HG02571 (cell line): Measurements from ENCODE around the gene KDM1B.

Experiments used
- ATAC-seq: cut with Tn5 transposase; IDR thresholded peaks from one replicate; pipeline ENCODE4 v1.9.1; 2021; ENCODE audit warnings: mild to moderate bottlenecking, moderate library complexity; ENCODE audit not compliant: unreplicated experiment

The KDM1B gene

DNA sequence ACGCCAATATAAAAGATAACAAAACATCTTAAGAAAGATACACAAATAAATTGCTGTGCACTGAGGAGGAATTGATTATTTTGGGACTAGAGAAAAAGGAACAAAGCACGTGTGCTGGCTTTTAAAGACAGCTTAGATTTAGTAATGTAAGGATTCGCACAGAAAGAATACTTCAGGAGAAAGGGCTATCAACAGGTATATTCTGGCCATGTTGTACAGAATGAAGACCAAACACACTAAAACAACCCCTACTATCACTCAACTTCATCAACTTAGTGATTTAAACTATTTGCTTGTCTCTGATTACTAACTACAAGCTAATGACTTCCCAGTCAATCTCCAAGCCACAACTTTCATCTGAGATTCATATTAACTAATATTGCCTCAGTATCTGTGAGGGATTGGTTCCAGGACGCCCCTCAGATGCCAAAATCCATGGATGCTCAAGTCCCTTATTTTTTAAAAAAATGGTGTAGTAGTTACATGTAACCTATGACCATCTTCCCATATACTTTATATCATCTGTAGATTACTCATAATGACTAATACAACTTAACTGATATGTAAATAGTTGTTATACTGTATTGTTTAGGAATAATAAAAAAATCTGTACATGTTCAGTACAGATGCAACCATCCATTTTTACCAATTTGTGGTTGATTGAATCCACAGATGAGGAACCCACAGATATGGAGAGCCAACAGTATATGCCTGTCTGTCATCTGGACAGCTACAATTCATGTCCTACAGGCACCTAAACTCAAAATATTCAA, 104.6 kb downstream of the KDM1B start:
- no peak for ATAC-seq

DNA sequence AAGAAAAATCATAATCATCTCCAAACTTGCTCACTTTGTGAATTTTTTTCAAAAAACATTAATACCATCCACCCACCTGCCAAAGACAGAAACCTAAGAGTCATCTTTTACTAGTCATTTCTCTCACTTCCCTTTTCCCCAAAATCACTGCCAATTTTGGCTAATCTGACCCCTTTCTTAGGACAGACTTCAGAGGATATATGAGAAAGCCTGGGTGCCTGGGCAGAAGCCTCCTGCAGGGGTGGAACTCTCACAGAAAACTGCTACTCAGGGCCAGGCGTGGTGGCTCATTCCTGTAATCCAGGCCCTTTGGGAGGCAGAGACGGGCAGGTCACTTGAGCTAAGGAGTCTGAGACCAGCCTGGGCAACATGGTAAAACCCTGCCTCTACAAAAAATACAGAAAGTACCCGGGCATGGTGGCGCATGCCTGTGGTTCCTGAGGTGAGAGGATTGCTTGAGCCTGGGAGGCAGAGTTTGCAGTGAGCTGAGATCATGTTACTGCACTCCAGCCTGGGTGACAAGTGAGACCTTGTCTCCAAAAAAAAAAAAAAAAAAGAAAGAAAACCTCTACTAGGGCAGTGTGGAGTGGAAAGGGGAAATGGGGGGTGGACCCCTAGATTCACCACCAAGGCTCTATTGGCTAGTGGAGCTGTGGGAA, 105.4 kb downstream of the KDM1B start:
- ATAC-seq = peak; percentile 34

DNA sequence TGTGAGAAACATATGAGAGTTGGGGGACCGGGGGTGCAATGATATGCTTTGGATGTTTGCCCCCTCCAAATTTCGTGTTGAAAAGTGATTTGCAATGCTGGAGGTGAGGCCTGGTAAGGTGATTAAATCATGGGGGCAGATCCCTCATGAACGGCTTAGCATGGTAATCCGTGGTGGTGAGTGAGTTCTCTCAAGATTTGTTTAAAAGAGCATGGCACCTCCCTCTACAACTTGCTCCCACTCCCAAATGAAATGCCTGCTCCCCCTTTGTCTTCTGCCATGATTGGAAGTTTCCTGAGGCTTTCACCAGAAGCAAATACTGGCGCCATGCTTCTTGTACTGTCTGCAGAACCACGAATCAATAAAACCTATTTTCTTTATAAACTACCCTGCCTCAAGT, 106.7 kb downstream of the KDM1B start:
- ATAC-seq = no peak

DNA sequence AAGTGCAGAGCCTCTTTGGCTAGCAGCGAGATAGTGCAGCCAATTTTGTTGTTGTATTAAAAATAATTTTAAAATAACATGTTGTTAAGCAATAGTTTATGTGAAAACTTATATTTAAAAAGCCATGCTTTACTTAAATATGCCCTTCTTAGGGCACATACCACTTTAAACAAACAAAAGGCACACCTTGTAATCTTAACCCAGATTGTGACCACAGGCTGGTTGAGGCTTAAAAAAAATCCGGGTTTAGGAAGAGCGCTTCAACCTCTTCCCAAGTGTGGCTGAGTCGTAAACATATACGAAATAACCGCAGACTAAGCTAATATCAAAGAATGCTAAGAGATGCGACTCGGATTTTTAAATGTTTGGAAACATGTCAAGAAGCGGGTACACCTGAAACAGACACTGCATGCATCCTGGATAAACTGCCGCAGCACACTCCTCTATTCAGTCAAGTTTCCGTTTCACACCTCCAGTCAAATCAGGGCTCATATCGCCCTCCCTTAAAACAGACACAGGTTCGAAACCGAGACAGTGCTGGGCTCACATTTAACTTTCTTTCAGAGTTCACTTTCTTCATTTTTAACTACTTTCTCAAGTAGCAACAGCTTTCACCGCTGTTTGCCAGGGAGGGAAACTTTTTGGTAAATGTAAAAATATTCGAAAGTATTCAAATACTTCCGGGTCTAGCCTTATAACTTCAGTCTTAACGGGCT, 107.6 kb downstream of the KDM1B start:
- peak; percentile 56 for ATAC-seq

DNA sequence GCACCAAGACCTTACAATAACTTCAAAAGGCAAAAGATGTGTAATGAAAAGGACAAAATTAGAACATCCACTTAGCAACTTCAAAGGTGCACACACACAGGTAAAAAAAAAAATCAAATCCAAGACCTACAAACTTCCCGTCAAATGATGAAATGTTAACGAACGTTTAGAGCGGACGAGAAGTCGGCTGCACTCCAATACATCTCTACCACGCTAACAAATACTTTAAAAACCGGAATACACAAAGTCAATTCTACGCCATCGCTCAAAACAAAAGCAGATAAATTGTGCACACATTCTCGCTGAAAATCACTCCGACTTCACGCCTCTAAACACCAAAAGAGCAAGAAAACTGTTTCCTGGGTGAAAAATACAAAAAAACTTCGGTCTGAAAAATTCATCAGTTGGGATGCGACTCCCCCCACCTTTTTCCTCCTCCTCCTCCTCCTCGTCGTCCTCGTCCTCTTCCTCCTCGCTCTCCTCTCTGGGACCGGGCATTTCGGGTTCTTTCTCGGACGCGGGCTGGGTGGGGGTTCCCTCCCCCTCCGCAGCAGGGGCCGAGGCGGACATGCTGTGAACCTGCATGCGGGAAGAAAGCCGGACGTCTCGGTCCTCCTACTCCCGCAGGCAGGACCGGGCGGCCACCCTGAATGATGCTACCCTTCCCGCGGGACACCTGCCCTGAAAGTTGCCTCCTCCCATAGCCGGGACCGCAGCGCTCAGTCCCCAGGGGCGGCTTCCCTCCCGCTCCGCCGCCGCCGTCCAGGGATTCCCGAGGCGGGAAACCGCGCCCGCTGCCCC, 108.4 kb downstream of the KDM1B start:
- ATAC-seq = peak; percentile 3

DNA sequence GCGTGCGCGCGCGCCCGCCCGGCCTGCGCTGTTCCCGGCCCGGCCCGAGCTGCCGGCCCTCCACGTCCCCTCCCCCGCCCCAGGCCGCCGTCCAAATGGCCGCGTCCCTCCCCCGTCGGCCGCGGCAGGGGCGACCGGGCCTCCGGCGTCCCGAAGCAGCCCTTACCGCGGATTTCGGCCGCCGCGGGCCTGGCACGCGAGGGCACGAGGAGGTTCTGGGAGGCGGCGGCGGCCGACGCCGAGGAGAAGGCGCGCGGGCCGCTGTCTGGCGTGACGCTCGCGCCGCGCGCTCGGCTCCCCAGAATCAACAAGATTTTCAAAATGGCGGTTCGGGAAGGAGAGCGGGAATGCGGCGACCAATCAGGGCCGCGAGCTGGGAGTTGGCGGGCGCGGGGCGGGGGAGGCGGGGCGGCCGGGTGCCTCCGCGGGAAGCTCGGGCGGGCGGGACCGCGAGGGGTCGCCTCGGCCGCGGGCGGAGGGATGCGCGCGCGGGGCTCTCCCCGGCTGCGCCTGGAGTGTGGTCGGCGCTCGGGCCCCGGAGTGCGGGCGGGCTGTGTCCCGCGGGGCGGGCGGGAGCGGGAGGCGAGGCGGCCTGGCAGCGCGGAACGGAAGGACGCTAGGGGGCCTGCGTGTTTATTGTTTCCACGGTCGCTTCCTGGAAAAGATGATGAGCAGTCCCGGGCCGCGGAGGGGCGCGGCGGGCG, 109.1 kb downstream of the KDM1B start, which contains the start of gene DEK:
TSS of gene DEK (minus strand) at position 312 of the 704 bp plus-strand sequence. CDS start 543 bp downstream, outside the sequence.
- peak; percentile 37 for ATAC-seq

DNA sequence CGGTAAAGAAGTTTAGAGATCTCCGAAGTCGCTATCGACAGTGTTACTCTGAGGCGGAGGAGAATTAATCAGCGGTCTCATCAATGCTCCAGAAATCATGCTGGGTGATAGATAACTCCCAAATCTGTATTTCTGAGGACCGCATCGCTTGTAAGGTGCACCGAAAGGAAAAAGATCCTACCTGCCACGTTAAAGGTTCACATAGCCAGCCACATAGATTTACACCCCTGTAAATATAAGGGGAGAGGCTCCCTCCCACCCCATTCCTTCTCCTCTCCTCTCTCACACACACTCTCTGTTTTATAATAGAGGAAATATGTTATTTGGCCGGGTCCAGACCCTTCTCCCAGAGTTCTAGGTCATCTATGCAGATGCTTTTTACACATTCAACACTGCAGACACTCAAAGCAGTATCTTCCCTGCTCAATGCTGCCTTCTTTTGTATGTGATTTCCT, 109.7 kb downstream of the KDM1B start:
- no peak for ATAC-seq

DNA sequence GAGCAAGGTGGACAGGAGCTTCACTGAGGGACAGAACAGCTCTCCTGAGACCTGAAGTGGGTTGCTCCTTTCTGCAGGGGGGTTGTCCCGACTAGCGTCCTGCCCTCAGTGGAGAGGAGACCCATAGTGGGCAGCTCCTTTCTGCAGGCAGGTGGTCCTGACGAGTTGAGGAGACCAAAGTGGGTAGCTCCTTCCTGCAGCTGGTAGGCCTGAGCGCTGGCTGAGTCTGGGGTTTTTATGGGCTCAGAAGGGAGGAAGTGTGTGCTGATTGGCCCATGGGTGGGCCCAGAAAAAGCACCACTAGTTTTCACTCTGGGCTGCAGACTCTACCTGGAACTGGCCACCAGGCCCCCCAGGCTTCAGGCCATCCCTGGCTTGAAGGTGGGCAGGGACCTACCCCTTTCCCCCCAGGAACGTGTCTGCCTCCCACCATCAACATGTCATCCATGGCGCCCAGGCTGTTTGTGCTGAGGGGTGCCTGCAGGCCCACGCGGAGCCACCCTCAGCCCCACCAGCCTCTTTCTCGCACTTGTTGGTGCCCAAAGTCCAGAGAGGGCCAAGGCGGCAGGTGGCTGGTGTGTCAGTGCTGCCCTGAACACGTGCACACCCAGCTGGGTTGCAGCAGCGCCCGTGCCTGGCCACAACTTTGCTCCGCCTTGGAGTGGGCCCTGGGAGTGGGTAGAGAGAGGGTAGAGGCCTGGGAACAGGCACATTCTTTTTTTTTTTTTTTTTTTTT, 110.7 kb downstream of the KDM1B start:
- ATAC-seq = no peak

DNA sequence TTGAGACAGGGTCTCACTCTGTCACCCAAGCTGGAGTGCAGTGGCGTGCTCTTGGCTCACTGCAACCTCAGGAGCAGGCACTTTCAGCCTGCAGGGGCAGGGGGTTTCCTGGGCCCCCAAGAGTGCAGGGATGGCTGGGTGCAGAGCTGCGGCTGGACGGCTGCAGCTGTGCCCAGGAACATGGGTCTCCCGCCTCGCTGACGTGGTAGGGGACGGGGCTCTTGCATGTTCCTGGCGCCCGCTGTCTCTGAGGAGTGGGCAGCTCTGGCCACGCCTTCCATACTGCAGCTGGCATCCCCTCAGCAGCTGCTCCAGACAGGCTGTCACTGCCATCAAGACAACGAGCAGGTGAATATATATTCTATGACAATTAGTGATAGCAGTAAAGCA, 111.3 kb downstream of the KDM1B start:
- ATAC-seq = no peak

DNA sequence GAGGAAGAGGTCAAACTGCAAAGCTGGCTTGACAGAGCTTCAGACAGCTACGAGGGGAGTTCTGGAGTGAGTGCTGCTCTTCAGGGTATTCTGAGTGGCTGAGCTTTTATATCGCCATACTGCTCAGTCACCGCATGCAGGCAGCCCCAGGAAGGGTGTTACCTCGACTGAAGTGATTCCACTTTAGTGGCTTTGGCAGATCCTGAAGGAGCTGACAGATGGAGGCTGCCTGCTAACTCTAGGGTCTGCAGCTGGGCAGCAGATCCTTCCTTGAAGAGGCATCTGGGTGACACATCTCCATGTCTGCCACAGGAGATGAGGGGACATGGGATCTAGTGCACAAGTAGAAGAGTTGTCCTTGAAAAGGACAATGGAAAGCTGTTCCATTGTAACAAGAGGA, 112.8 kb downstream of the KDM1B start:
- no peak for ATAC-seq

DNA sequence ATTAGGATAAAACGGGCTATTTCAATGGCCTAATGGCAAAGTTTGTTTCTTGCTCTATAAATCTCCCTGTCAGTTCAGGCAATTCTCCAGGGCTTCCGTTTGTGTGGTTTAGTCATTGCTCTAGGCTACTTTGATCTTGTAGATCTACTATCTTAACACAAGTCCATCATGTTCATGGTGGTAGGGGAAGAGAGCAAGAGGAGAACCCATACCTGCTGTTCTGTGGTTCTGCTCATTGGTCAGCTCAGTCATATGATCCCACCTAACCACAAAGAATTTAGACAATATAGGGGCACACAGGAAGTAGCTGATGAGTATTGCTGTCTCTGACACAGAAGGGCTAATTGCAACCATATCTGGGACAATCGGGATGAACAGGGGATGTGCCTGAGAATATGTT, 114.0 kb downstream of the KDM1B start:
- no peak for ATAC-seq

DNA sequence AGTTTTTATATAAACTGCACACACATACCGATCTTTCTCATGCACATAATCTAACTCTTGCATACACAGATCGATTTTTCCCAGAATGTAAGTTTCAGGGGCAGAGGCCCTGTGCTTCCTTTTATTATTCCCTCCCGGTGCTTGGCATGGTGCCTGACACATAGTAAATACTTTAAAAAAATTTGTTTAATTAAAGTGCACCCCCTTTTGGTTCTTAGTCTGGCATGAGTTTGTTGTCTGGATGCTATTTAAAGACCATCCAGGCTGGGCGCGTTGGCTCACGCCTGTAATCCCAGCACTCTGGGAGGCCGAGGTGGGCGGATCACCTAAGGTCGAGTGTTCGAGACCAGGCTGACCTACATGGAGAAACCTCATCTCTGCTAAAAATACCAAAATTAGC, 114.5 kb downstream of the KDM1B start:
- ATAC-seq = no peak

DNA sequence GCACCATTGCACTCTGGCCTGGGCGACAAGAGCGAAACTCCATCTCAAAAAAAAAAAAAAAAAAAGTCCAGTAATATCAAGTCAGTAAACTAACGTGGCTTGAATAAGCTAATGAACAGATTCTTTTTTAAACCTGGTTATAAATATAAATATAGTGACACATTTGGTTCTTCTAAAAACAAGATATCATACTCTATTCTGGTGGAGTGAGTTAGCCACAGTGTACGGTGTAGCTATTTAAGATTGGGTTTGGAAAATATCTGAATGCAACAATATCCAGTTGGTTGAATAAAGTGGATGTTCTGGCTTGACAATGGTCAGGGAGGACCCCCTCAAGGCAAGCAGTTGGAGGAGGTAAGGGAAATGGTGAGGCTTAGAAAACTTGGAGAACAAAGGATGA, 115.0 kb downstream of the KDM1B start:
- ATAC-seq = no peak
